Psoas muscle (tissue), 8 donors: ENCODE results near the gene NT5C2. TPM values are rescaled to one million over a fixed set of nuclear protein-coding genes. Genes with fewer than 3 reads are reported as not detected.
A peak's percentile ranks its signal among the peaks of the same experiment; 100 is the strongest.

ENCODE experiments used
- ATAC-seq, 4 donors: fragments of 200-7000 bp; cut with Tn5 transposase; one replicate each; pipeline ENCODE4 v1.9.1; 2020; ENCODE audit warnings: moderate library complexity in 3 of 4, mild to moderate bottlenecking in 2 of 4
- DNase-seq, 2 donors: peaks; one replicate each; pipeline ENCODE4 v3.0.0-alpha.2; 2020
- H3K27ac ChIP-seq: fragments of 200-600 bp; one replicate; pipeline ENCODE4 v1.8.0; 2022
- H3K27me3 ChIP-seq, 3 donors: fragments of 200-600 bp in 1 of 3; one replicate each; pipeline versions ENCODE4 v1.6.1 to v1.8.0; 2013 to 2022; ENCODE audit warnings: low read length in 2 of 3, mild to moderate bottlenecking in 2 of 3, moderate library complexity in 1 of 3; ENCODE audit not compliant: insufficient read depth in 3 of 3
- H3K36me3 ChIP-seq, 2 donors: fragments of 200-600 bp in 1 of 2; one replicate each; pipeline versions ENCODE4 v1.6.1 to v1.8.0; 2013 to 2022; ENCODE audit warnings: low read depth in 1 of 2, mild to moderate bottlenecking in 1 of 2, moderate library complexity in 1 of 2; ENCODE audit not compliant: insufficient read depth in 1 of 2
- H3K4me1 ChIP-seq: fragments of 200-600 bp; one replicate; pipeline ENCODE4 v1.8.0; 2022
- H3K4me3 ChIP-seq: fragments of 200-600 bp; one replicate; pipeline ENCODE4 v1.8.0; 2022; ENCODE audit warnings: mild to moderate bottlenecking
- H3K9me3 ChIP-seq: fragments of 200-600 bp; one replicate; pipeline ENCODE4 v1.8.0; 2022
- WGBS, 3 donors: extraction: QIAGEN DNeasy Blood & Tissue Kit; methylation state at CpG; one replicate each; pipeline versions ENCODE4 v1.1.6 to v1.1.7; 2013; 5-methylcytosine and 5-hydroxymethylcytosine counted together
- intact Hi-C, 2 donors: fragments of 100-400 bp; cut with DNase I; formaldehyde crosslinking; loops; one replicate each; pipeline versions ENCODE4 v1.11.0 to v1.14.2; 2022
- polyA plus RNA-seq, 3 donors: library from polyadenylated mRNA; stranded (reverse); fragments of 200-250 nt; gene quantifications; one replicate each; pipeline ENCODE4 v1.2.3, GENCODE V29; 2013
- total RNA-seq, 4 donors: library from RNA; stranded (reverse); fragmentation: NEBNext Ultra II Directional in 2 of 4; extraction: Animal tissue kit (Norgen Biotek cat#: 25700) in 2 of 4; gene quantifications; one replicate each; pipeline versions ENCODE4 v1.2.1 to v1.2.4, GENCODE V29; 2021 to 2023
- TF ChIP-seq, protein P1 (sequence below): fragments of 200-600 bp; IDR thresholded peaks from one replicate; pipeline ENCODE4 v1.8.0; 2022; ENCODE audit warnings: antibody characterized with exemption
- donor health status: healthy with polysubstance abuse.
- donor health status: DM: no; HTN: no; CAD: no; lungs with moderate emphysema.
- donor health status: Bipolar disorder and iron deficiency.
- donor health status: healthy.
- donor health status: DM: yes; HTN: yes; CAD: no.
- donor health status: DM: no; HTN: no; CAD: no.
- donor health status: DM: no; HTN: no; CAD: no.
- donor health status: DM: yes; HTN: yes; CAD: no.

NT5C2 gene
- total and polyA plus RNA-seq, 7 donors = 17.8 to 94.6 (median 64.5) TPM

DNA sequence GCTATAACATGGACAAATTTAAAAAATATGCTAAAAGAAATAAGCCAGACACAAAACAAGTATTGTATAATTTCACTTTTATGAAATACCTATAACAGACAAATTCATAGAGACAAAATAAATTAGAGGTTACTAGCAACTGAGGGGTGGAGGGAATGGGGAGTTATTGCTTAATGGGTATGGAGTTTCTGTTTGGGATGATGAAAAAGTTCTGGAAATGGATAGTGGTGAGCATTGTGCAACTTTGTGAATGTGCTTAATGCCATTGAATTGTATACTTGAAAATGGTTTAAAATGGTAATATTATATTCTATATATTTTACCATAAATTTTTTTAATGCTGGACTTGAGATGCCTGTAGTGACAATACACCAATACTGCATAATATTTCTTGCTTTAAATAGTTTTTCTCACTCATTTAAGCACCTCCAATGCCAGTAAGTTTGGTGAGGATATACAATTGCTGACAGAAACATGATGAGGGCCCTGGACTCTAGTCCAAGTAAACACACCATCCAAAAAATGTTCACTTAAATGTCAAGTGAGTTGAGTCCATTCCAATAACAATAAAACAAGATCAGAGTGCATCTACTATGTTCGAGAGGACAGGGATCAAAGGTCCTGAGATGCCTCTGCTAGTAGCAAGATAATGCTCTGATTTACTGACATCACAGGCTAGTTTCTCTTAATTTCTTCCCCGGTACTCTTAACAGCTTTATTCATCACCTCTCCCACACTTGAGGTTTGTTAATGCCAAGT, 71.9 kb downstream of the NT5C2 start:
- intact Hi-C loops = no loop called here
- no peak for DNase-seq

DNA sequence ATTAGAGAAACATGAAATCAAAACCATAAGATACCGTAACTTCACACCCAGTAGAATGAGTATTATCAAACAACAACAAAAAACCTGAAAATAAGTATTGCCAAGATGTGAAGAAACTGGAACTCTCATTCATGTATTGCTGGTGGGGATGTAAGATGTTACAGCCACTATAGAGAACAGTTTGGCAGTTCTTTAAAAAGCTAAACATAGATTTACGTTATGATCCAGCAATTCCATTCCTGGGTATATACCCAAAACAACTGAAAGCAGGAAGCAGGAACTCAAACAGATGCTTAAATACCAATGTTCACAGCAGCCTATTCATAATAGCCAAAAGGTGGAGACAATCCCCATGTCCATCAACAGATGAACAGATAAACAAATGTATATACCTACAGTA, 72.5 kb downstream of the NT5C2 start:
- ATAC-seq (peak; percentile 43 to 57 (median 50)), DNase-seq (no peak)
- WGBS, 3 donors = 29 to 56% (median 31%) methylated on average over 2 of the region's 2 CpGs
- Histone ChIP-seq H3K9me3 (no peaks in the 10 kb centered on the region), H3K27ac (peak overlapping the region; percentile 68), H3K36me3 (no peaks in the 10 kb centered on the region), H3K4me3 (peak overlapping the region; percentile 23), H3K4me1 (peaks cover 99% of the 10 kb centered on the region), H3K27me3 (no peaks in the 10 kb centered on the region)
- intact Hi-C loops = no loop called here
- TF ChIP-seq, protein P1, sequence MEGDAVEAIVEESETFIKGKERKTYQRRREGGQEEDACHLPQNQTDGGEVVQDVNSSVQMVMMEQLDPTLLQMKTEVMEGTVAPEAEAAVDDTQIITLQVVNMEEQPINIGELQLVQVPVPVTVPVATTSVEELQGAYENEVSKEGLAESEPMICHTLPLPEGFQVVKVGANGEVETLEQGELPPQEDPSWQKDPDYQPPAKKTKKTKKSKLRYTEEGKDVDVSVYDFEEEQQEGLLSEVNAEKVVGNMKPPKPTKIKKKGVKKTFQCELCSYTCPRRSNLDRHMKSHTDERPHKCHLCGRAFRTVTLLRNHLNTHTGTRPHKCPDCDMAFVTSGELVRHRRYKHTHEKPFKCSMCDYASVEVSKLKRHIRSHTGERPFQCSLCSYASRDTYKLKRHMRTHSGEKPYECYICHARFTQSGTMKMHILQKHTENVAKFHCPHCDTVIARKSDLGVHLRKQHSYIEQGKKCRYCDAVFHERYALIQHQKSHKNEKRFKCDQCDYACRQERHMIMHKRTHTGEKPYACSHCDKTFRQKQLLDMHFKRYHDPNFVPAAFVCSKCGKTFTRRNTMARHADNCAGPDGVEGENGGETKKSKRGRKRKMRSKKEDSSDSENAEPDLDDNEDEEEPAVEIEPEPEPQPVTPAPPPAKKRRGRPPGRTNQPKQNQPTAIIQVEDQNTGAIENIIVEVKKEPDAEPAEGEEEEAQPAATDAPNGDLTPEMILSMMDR = no peak

More for the DNA sequence above, 71.9 kb downstream of the NT5C2 start:
- WGBS, 3 donors = 10 to 17% (median 10%) methylated on average over 2 of the region's 2 CpGs
- peak; percentile 68 to 85 (median 76) for ATAC-seq
- Histone ChIP-seq H3K36me3 (no peaks in the 10 kb centered on the region), H3K27ac (peak overlapping the region; percentile 68), H3K27me3 (no peaks in the 10 kb centered on the region), H3K9me3 (no peaks in the 10 kb centered on the region), H3K4me3 (peak overlapping the region; percentile 23), H3K4me1 (peaks cover 99% of the 10 kb centered on the region)
- TF ChIP-seq, protein P1 = no peak

DNA sequence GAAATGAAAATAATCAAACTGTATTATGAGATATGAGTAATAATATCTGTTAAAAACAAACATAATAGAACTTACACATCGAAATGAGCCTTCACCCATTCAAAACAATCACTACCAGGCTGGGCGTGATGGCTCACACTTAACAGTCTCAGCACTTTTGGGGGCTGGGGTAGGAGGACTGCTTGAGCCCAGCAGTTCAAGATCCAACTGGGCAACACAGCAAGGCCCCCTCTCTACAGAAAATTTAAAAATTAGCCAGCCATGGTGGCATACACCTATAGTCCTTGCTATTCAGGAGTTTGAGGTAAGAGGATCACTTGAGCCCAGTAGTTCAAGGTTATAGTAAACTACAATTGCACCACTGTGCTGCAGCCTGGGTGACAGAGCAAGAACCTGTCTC, 75.8 kb downstream of the NT5C2 start:
- intact Hi-C loops = loop anchor here in 1 of 2 donors (5.0 kb wide), 1 partner anchor 35 kb away; no protein-coding TSS in a partner anchor

DNA sequence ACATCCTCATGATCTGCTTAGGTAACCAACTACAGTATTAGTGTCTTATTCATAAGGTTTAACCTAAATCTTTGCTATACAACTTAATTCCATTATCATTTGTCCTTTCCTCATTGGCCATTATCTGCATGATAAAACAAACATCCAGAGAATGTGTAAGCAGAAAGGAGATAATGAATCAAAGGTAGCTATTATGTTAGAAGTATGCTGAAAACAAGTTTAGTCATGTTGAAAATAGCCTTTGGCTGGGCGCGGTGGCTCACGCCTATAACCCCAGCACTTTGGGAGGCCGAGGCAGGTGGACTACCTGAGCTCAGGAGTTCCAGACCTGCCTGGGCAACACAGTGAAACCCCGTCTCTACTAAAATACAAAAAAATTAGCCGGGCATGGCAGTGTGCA, 78.2 kb downstream of the NT5C2 start:
- DNase-seq (no peak), ATAC-seq (no peak)
- Histone ChIP-seq H3K27me3 (no peaks in the 10 kb centered on the region), H3K36me3 (no peaks in the 10 kb centered on the region), H3K4me3 (no peak overlapping the region), H3K4me1 (peaks cover 96% of the 10 kb centered on the region), H3K27ac (peak overlapping the region; percentile 70), H3K9me3 (no peaks in the 10 kb centered on the region)
- WGBS, 3 donors = 93 to 98% (median 95%) methylated on average over 6 of the region's 6 CpGs
- TF ChIP-seq, protein P1 = no peak
- intact Hi-C loops = loop anchor here (5.0 kb wide), 2 partner anchors 32 to 37 kb away; no protein-coding TSS in a partner anchor

More for the DNA sequence above, 75.8 kb downstream of the NT5C2 start:
- Histone ChIP-seq H3K4me3 (no peak overlapping the region), H3K9me3 (no peaks in the 10 kb centered on the region), H3K27me3 (no peaks in the 10 kb centered on the region), H3K36me3 (no peaks in the 10 kb centered on the region), H3K4me1 (peaks cover 95% of the 10 kb centered on the region), H3K27ac (peak overlapping the region; percentile 68)
- 93 to 100% (median 98%) methylated on average over 2 of the region's 2 CpGs for WGBS, 3 donors
- TF ChIP-seq, protein P1 = no peak
- DNase-seq (no peak), ATAC-seq (peak in 1 of 4 donors; percentile 46)
